Measurements from ENCODE around the gene COL1A1.

Gene COL1A1

DNA sequence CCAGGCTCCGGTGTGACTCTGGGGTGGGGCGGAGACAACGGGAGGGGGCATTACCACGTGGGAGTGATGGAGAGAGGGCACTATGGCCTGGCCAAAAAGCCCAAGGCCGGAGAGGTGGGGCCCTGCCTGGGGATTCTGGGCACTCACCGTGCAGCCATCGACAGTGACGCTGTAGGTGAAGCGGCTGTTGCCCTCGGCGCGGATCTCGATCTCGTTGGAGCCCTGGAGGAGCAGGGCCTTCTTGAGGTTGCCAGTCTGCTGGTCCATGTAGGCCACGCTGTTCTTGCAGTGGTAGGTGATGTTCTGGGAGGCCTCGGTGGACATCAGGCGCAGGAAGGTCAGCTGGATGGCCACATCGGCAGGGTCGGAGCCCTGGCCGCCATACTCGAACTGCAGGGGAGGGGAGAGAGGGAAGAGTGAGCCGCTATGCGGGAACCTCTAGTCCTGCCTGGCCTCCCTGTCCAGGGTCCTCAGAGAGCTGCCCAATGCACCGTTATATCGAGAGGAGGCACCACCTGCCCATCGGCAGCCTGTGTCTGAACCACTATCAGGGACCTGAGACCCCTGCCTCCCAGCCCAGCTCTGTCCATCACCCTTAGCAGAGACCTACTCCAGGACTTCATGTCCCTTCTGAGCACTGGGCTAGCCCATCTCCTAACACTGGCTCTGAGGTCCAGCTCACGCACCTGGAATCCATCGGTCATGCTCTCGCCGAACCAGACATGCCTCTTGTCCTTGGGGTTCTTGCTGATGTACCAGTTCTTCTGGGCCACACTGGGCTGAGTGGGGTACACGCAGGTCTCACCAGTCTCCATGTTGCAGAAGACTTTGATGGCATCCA is 15.6 kb downstream of the COL1A1 start:
- DNase-seq: no peak

DNA sequence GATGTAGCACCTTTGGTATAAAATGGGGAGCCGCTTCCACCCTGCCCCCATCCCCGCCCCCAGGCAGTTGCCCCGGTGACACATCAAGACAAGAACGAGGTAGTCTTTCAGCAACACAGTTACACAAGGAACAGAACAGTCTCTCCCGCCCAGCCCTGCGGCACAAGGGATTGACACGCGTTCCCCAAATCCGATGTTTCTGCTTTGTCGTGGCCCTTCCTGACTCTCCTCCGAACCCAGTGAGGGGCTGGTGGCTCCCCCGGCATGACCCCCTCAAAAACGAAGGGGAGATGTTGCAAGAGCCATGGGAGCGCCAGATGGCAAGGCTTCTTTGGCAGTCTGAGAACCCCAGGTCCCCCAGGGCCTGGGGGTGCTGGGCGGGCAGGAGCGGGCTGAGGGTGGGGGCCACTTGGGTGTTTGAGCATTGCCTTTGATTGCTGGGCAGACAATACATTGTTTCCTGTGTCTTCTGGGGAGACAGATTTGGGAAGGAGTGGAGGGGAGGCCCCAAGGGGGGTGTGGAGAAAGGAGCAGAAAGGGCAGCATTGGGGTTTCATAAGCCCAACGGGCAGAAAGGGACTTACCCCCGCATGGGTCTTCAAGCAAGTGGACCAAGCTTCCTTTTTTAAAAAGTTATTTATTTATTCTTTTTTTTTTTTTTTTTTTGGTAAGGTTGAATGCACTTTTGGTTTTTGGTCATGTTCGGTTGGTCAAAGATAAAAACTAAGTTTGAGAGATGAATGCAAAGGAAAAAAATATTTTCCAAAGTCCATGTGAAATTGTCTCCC is 16.6 kb downstream of the COL1A1 start:
- DNase-seq: no peak

DNA sequence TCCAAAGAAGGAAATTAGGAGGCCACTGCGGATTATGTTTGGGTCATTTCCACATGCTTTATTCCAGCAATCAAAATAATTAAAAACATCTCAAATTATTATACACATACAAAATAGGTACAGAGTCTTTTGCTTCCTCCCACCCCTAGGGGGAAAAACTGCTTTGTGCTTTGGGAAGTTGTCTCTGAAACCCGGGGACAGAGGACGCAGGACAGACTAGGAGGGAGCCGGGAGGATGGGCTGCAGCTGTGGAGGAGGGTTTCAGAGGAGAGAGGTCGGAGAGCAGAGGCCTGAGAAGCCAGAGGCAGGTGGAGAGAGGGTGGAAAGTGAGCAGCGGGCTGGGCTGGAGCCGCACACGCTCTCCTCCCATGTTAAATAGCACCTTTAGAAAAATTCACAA is 17.4 kb downstream of the COL1A1 start:
- no peak for DNase-seq

DNA sequence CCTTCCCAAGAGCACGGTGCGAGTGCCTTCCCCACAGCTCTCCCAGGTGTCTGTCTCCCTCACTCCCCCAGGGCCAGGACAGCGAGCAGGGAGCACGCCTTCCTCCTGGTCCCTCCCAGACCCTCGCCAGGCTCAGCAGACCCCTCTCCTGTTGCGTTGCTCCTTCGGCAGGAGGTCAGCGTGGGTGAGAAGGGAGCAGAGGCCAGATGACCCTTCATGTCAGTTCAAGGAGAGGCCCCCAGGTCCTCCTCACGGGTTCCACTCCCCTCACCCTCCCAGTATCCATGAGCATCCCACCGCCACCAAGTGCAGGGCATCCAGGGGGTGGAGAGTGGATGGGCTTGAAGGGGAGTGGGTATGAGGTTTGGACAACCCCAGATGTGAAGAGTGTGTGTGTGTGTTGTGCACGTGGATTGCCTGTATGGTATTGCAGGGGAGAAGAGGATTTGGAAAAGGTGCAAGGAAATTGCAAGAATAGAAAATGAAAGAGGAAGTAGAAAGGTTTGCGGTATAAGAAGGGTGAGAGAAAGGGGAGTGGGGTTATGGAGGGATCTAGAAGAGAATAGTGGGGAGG is 17.9 kb downstream of the COL1A1 start:
- DNase-seq: no peak

DNA sequence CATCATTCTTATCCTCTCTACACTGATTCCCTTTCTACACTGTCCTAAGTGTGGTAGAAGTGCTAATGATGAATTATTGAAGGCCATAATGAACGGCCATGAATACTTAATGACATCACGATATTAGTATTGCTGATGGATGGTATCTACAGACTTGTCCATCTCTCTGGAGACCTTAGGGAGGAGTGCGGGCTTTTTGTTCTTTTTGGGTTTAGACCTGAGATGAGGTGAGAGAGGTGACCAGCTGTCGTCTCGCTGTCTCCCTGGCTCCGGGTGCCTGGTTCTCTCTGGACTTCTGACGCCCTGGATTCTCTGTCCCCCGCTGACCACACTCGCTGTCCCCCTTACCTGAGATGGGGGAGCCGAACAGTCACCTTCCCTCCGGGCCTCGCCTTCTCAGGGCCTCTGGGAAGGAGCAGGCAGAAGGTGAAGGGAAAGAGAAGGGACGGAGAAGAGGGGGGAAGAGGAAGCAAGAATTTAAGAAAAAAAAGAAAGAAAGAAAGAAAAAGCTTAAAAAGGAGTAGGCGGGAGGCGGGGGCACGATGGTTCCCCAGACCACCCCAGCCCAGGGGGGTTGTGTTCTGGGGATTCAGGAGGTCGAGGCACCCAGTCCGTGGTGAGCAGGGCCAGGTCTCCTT is 18.5 kb downstream of the COL1A1 start:
- no peak for DNase-seq

DNA sequence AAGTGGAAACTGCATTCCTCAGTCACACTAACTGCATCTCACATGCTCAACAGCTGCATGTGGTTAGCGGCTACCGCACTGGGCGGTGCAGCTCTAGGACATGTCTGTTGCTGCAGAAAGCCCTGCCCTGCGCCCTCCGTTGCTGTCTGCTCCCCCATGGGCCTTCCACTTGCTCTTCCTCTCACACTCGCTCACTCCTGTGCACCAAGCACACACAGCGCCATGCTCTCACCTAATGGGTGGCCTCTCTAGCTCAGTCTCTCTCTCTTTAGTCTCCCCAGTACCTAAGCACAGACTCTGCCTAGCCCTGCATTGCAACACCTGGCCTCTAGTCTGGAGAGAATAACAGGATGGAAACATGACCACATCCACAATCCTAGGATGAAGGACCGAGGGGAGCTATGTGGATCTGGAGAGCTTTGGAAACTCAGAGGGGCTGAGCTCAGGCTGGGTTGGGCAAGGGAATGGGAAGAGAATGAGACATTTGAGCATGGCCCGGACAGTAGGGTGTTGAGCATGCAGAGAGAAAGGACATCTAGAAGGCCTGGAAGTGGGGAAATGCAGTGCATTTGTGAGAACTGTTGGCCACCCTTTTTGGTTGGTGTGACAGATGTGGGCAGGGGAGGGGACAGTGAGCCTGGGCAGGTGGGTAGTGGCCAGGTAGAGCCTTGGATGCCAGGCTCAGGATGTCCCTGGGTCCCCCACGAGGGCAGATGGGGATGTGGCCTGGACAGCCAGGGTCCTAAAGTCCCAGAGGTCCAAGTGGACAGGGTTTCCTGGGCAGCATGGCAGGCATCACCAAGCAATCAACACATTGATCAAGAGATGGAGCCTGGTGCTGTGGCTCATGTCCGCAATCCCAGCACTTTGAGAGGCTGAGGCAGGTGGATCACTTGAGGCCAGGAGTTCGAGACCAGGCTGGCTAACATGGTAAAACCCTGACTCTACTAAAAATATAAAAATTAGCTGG is 19.6 kb downstream of the COL1A1 start:
- no peak for DNase-seq

DNA sequence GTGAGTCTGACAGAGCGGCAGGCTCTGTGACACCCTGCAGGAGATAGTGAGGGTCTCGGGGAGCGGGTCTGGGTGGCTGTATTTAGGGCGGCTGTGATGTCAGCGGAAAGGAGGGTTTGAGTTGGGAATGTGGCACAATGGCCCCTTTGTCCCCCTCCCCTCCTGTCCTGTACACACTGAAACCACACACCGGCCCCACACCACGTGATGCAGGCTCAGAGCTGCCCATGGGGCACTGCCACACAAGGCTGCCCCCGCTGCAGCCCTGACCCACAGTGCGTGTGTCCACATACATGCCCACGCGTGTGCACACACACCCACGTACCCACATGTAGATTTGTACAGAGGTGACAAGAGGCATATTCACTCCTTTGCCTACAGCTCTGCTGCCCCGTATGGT is 20.3 kb downstream of the COL1A1 start:
- no peak for DNase-seq

DNA sequence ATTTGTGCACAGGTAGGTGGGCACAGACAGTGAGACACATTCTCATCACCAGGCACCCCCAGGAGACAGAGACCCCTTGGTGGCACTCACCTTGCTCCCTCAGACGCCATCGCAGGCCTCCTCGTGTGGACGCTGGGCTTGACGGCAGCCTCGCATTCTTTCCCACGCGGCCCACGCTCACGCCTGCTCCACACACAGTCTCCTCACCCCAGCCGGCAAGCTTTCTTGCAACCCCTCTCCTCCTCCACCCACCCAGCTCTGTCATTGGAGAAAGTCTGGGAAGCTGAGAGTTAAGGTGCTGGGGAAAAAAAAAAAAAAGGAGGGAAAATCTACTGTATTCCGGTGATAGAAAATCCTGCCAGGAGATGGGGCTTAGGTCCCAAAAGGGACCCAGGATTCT is 20.8 kb downstream of the COL1A1 start:
- no peak for DNase-seq

DNA sequence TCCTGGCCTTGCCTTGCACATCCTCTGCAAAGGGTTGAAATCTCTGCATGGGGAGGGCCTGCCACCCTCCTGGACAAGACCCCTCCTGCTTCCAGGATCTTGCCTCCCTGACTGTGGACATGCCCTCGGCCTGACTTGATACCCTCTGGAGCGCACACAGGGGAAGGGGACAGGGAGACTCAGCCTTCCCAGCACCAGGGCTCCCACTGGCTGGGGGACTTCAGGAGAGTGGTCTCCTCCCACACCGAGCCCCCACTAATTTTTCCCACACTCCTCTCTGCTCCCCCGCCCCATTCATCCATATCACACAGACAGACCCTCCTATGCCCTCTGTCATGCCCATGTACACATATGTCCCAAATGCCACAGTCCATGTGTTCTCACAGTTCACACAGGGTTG is 21.3 kb downstream of the COL1A1 start:
- DNase-seq: no peak

DNA sequence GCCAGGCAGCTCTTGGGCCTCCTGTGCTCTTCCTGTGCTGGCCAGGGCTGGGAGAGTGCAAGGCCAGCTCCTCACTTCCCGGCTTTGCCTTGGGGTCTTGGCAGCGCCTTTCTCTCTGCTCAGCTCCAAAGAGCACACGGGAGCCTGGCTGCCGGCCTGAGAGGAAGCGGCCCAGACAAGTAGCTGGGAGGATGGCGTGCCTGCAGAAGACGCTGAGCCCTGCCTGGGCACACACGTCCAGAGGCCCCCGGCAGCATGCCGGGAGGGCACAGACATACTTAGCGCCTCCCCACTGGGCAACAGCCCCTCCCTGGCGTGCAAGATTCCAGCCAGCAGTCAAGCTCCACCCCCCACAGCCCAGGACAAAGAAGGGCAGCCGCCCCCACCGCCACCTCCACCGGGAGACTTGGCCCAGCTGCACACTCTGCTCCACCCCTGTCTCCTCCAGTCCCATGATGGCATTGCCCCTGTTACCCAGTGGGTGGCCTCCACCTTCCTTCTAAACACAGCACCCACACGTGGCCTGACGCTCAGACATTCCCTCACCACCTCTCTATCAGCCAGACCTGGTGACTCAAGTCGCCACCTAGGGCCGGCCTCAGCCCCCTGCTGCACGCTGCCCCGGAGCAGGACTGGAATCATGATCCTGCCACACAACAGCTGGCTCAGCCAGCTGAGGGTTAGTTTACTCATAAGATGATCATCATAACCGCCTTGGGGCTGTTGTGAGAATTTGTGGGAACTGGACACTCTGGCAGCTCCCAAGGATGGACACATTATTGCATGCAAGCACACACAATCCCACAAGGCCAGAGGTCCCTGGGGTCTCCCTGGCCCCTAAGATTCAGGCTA is 23.2 kb downstream of the COL1A1 start:
- DNase-seq: peak; percentile 60

DNA sequence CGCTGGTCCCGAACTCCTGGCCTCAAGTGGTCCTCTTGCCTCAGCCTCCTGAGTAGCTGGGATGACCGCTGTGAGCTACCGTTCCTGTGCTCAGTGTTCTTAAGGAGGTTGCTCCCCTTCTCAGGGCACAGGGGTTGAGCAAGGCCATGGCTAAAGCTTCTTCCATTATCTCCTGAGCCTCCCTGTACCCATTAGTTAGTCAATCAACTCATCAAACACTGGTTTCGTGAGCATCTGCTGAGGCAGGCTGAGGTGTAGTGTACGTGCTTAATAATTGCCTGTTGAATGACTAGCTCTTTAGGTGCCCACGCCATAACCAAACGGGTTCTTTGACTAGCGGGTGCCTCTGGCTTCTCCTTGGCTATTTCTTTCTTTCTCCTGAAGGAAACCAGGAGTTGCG is 24.0 kb downstream of the COL1A1 start:
- no peak for DNase-seq

DNA sequence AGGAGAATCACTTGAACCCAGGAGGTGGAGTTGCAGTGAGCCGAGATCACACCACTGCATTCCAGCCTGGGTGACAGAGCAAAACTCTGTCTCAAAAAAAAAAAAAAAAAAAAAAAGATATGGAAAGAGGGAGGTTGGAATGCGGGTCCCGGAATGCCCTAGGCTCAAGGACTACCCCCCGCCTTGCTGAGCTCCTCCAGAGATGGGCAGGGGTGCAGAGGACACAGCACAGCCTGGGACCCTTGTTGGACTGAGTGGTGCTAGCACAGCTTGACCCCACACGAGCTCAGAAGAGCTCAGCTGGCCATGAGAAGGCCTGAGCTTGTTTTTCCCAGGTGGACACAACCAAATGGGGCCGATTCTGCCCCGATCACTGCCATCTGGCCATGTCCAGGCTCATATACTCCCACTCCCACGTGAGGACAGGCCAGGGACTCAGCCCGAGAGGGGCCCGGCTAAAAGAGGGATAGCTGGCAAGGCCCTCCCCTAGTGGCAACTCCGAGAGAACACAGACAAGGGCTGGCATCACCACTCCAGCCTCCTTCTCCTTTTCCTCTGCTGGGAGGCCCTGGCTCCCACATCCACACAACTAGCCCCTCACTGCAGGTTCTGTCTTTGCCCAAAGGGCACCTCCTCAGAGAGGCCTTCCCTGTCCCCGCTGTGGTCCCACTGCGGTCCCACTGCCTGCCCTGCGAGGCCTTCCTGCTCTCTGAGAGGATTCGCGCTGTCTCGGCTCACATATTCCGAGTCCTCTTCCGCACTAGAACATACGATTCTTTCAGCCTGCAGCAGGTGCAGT is 24.7 kb downstream of the COL1A1 start:
- DNase-seq: no peak

DNA sequence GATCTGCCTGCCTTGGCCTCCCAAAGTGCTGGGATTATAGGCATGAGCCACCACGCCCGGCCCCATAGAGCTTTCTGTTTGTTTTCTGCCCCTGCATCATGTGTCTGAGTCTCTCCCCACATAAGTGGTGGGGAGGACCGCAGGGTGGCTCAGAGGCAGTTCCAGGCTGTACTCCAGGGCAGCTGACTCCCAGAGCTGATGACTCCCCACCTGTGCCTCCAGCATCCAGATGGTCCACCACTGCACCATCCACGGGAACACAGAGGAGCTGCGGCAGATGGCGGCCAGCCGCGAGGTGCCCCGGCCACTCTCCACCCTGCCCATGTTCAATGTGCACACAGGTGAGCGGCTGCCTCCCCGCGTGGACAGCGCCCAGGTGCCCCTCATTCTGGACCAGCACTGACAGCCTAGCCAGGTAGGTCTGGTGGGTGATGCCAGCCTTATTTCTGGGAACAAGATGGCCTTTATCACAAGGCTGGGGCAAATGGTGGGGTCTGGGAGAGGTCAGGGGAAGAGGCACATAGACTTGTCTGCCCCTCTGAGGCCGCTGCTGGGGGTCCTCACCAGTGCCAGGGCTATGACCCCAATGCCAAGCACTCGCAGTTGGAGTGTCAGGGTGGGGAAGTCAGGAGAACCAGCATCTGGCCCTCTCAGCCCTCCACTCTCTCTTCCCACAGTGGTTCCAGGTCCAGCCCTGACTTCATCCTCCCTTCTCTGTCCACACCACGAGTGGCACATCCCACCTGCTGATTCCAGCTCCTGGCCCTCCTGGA is 26.2 kb downstream of the COL1A1 start:
- no peak for DNase-seq

DNA sequence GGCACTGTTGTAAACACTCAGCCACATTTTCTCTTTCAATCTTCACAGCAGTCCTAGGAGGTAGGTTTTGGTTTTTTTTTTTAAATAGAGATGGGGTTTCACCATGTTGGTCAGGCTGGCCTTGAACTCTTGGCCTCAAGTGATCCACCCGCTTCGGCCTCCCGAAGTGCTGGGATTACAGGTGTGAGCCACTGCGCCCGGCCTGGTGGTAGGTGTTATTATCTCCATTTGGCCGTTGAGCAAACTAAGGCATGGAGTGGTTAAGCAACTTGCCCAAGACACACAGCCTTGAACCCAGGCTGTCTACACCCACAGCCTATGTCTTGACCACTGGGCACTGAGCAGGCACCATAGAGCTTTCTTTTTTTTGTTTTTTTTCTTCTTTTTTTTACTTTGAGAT is 27.0 kb downstream of the COL1A1 start:
- DNase-seq: no peak

DNA sequence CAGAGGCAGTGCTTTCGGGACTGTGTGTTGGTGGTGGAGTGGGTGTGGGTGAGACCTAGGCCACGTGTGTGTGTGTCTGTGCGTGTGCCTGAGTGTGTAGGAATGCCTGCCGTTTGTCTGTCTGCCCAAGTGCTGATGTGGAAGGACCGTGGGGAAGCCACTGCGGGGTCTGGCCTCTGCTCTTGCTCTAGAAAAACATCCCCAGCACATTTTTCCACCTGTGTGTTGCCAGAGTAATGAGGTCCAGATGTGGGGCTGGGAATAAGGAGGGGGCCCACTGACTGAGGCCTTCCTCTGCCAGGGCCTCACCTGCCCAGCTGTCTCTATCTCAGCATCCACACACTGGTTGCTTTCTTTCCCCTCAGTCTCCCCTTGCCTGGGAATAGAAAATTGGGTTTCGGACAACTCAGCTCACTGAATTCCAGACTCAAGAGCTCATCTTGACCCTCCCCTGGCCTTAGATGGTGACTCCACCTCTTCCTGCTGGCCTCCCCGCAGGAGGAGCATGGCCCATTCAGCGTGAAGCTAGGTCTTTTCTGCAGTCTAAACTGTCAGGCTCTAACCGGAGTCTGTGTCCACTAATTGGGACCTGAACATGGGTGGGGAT is 28.0 kb downstream of the COL1A1 start:
- no peak for DNase-seq

DNA sequence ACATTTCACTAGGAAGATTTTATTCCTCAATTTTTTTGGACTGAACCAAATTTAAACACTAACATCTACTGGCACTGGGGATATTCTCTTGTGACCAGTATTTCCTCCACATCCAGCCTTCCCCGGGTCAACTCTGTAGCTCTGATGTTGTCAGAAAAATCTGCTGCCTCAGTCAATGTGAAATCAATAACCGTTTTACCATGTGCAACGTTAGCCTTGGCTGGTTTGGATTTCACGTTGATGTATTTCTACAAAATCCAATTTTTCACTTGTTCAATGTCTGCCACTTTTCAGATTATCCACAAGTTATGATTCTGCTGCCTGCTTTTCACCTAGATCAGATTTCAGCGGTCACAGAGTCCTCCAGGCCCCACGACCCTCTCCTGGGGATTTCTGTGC is 28.5 kb downstream of the COL1A1 start:
- no peak for DNase-seq

DNA sequence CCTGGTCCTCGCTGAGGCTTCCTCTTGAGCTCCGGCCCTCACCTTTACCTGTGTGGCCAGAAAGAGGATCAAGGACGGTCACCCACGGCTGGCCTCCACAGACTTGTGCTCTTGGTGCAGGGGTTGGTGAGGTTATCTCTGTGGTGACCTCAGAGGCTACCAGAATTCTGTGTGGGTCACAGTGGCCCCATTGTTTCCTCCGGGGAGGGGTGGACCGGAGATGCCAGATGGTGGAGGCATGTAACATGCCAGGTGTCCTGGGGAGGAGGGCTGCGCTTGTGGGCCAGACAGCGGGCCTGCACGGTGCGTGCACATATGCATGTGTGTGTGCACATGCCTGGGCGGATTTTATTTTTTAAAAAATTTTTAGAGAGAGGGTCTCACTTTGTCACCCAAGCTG is 29.3 kb downstream of the COL1A1 start:
- no peak for DNase-seq

DNA sequence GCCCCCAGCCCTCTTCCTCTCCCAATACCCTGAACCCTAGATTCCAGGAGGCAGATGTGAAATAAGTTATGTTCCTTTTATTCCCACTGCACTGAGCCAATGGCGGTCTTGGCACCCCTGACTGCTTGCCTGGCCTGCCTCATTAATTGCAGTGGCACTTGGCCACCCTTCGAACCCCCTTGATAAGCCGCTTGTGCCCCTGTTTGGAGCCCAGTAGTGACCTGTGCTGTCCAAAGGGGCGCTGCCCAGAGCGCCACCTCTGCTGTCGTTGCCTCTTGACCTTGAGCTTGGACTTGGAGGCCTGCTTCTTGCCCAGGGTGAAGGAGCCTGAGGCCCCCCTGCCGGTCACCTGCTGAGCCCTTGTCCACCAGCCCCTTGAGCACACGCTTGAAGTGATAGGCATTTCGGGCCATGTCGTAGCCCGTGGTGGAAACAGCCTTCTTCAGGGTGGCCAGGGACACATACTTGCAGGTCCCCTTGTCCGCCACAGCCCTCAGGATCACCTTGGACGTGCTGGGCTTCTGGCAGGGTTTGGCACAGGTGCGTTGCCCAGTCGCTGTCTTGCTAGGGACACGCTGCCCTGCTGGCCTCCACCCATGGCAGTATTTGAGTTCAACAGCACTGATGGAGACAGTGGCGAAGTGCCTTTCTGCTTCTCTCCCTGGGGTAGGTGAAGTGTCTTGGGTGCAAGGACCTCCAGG is 29.9 kb downstream of the COL1A1 start:
- no peak for DNase-seq

Measured in activated T-cell treated with anti-CD3 and anti-CD28 coated beads, Interleukin-2, amount 50 U/mL, for 1 hour (primary cell).